ENCODE results near the gene RCC2. TPM values are rescaled to one million over a fixed set of nuclear protein-coding genes. Genes with fewer than 3 reads are reported as not detected.

The RCC2 gene
- total RNA-seq, 1 experiment from 2014 or later = 116 TPM

DNA sequence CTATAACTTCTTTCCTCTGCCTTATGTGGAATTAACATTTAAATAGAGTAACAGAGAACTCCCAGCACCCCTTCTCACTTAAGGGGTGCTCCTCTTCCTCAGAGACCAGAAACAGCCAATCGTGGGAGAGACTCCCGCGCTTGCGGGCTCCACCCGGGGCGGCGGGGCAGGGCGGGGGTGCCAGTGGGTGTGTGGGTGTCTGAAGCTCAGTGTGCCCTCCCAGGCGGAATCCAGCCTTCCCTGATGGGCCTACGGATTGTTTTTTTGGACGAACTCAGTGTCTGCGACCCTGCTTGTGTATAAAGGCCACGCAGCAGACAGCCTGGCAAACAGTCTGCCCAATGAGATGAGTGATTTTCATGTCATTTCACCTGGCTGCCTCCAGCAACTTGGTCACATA is 6.2 kb downstream of the RCC2 start:
- CTCF ChIA-PET = no interaction called here
- H3K4me1 ChIP-seq (ENCODE audit: control insufficient read depth, insufficient read depth, low read length) = peaks cover 24% of the 10 kb centered on the region
- intact Hi-C loops (cut with micrococcal nuclease; ENCODE audit: unreplicated experiment) = no loop called here
- H3K27ac ChIP-seq (ENCODE audit: low read length) = no peak overlapping the region
- H3K4me3 ChIP-seq (ENCODE audit: low read depth in 2 of 2, low read length in 2 of 2) = no peak overlapping the region
- ATAC-seq (no peak), DNase-seq (ENCODE audit: low read depth, low spot score) (no peak)
- peaks cover 12% of the 10 kb centered on the region for H3K36me3 ChIP-seq (ENCODE audit: control insufficient read depth, insufficient read depth, low read length)
- no peaks in the 10 kb centered on the region for H3K9me3 ChIP-seq (ENCODE audit: control insufficient read depth, insufficient read depth, low read depth, low read length)
- BruUV-seq (replicated peaks) = no TSS peak
- POLR2A ChIA-PET = no interaction called here
- no peaks in the 10 kb centered on the region for H3K27me3 ChIP-seq (ENCODE audit: control insufficient read depth, insufficient read depth, low read length)
- in situ Hi-C loops (cut with HindIII; ENCODE audit: low pct_unique_long_range_greater_than_20kb, low sequenced_read_pairs) = no loop called here
- TF ChIP-seq TCF7L2 (IDR thresholded peaks at IDR 0.05; ENCODE audit: low read depth, low read length) (no peak), POLR2AphosphoS5 (IDR thresholded peaks at IDR 0.05; ENCODE audit: low read depth, low read length) (no peak), SIN3A (IDR thresholded peaks at IDR 0.05; ENCODE audit: borderline replicate concordance, insufficient read depth, low read depth, low read length) (no peak), REST (IDR thresholded peaks at IDR 0.05; ENCODE audit: insufficient read depth in 1 of 2, low read depth in 2 of 2, low read length in 1 of 2) (no peak)

DNA sequence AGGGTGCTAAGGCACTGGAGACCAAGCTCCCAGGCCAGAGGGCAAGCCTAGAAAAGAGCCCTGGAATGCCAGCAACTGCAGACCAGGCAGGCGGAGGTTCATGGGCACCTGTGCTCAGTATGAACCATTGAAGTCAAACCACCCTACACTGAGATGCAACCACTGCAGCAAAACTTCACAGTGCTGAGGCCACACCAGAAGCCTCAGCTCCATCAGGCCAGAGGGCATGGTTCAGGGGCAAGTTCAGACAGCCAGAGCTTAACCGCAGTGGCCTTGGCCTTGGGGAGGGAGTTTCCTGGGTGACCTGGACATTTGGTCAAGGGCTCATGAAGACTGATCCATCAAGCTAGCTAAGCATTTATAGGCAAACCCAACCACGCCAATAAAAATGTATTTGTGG is 7.1 kb downstream of the RCC2 start:
- TF ChIP-seq POLR2AphosphoS5 (IDR thresholded peaks at IDR 0.05; ENCODE audit: low read depth, low read length) = no peak
- TF ChIP-seq, protein P1, sequence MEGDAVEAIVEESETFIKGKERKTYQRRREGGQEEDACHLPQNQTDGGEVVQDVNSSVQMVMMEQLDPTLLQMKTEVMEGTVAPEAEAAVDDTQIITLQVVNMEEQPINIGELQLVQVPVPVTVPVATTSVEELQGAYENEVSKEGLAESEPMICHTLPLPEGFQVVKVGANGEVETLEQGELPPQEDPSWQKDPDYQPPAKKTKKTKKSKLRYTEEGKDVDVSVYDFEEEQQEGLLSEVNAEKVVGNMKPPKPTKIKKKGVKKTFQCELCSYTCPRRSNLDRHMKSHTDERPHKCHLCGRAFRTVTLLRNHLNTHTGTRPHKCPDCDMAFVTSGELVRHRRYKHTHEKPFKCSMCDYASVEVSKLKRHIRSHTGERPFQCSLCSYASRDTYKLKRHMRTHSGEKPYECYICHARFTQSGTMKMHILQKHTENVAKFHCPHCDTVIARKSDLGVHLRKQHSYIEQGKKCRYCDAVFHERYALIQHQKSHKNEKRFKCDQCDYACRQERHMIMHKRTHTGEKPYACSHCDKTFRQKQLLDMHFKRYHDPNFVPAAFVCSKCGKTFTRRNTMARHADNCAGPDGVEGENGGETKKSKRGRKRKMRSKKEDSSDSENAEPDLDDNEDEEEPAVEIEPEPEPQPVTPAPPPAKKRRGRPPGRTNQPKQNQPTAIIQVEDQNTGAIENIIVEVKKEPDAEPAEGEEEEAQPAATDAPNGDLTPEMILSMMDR (IDR thresholded peaks at IDR 0.05) = no peak
- no peak for TF ChIP-seq TCF7L2 (IDR thresholded peaks at IDR 0.05; ENCODE audit: low read depth, low read length)
- TF ChIP-seq SIN3A (IDR thresholded peaks at IDR 0.05; ENCODE audit: borderline replicate concordance, insufficient read depth, low read depth, low read length) = no peak
- no peak for TF ChIP-seq REST (IDR thresholded peaks at IDR 0.05; ENCODE audit: insufficient read depth in 1 of 2, low read depth in 2 of 2, low read length in 1 of 2)
- intact Hi-C loops (cut with micrococcal nuclease; ENCODE audit: unreplicated experiment) (no loop called here), in situ Hi-C loops (cut with HindIII; ENCODE audit: low pct_unique_long_range_greater_than_20kb, low sequenced_read_pairs) (no loop called here)
- Histone ChIP-seq H3K27ac (ENCODE audit: low read length) (no peak overlapping the region), H3K27me3 (ENCODE audit: control insufficient read depth, insufficient read depth, low read length) (no peaks in the 10 kb centered on the region), H3K4me3 (ENCODE audit: low read depth in 2 of 2, low read length in 2 of 2) (no peak overlapping the region), H3K4me1 (ENCODE audit: control insufficient read depth, insufficient read depth, low read length) (peaks cover 24% of the 10 kb centered on the region), H3K9me3 (ENCODE audit: control insufficient read depth, insufficient read depth, low read depth, low read length) (no peaks in the 10 kb centered on the region), H3K36me3 (ENCODE audit: control insufficient read depth, insufficient read depth, low read length) (peaks cover 16% of the 10 kb centered on the region)
- BruUV-seq (replicated peaks) = no TSS peak
- CTCF ChIA-PET = no interaction called here
- DNase-seq (ENCODE audit: low read depth, low spot score) = no peak
- ATAC-seq = no peak
- POLR2A ChIA-PET = interaction anchor here (0.6 kb wide), 1 partner anchor 47 kb away, joined by 3 read pairs; no protein-coding TSS in a partner anchor
